Medulla oblongata (tissue), 1 donor: ENCODE measurements around the gene CCL2.
"Not testable (repeated sequence)": the region's sequence is repeated elsewhere in the genome, so short reads cannot be mapped to it uniquely, and the experiment has no call there.

Experiments used
- DNase-seq: peaks from one replicate; pipeline ENCODE4 v3.0.0-alpha.2; 2015; ENCODE audit errors: extremely low spot score

Gene CCL2

GRCh38 chr17:34254651-34255380 lies at the start of gene CCL2:
Gene CCL2, plus strand, starts transcription at chr17:34255285. Its CDS starts 65 bp downstream, at chr17:34255350.
- DNase-seq = peak; percentile 80

GRCh38 chr17:34205401-34205800 lies 49.7 kb upstream of the CCL2 start:
- no peak for DNase-seq

- no peak for DNase-seq
Measured at GRCh38 chr17:34206569-34206968, 48.5 kb upstream of the CCL2 start.

- no peak for DNase-seq
Measured at GRCh38 chr17:34207572-34207971, 47.5 kb upstream of the CCL2 start.

GRCh38 chr17:34218748-34219147 lies 36.3 kb upstream of the CCL2 start:
- DNase-seq = no peak

- DNase-seq = peak; percentile 32
Measured at GRCh38 chr17:34219405-34219804, 35.7 kb upstream of the CCL2 start.

GRCh38 chr17:34220045-34220751 lies 34.9 kb upstream of the CCL2 start:
- no peak for DNase-seq

- DNase-seq = no peak
Measured at GRCh38 chr17:34220752-34221395, 34.2 kb upstream of the CCL2 start.

GRCh38 chr17:34221411-34221810 lies 33.7 kb upstream of the CCL2 start:
- no peak for DNase-seq

- no peak for DNase-seq
Measured at GRCh38 chr17:34222722-34223497, 32.2 kb upstream of the CCL2 start.

GRCh38 chr17:34225046-34225445 lies 30.0 kb upstream of the CCL2 start:
- no peak for DNase-seq

GRCh38 chr17:34226011-34226743 lies 28.9 kb upstream of the CCL2 start:
- DNase-seq = no peak

GRCh38 chr17:34226744-34227034 lies 28.4 kb upstream of the CCL2 start:
- DNase-seq = no peak

GRCh38 chr17:34227293-34227692 lies 27.8 kb upstream of the CCL2 start:
- DNase-seq = not testable (repeated sequence)

GRCh38 chr17:34227707-34228106 lies 27.4 kb upstream of the CCL2 start:
- DNase-seq = no peak

GRCh38 chr17:34228781-34229180 lies 26.3 kb upstream of the CCL2 start:
- no peak for DNase-seq

GRCh38 chr17:34230342-34230741 lies 24.7 kb upstream of the CCL2 start:
- no peak for DNase-seq

GRCh38 chr17:34234616-34235015 lies 20.5 kb upstream of the CCL2 start:
- DNase-seq = no peak

GRCh38 chr17:34235389-34236028 lies 19.6 kb upstream of the CCL2 start:
- peak; percentile 45 for DNase-seq

GRCh38 chr17:34236281-34236892 lies 18.7 kb upstream of the CCL2 start:
- DNase-seq = no peak

- no peak for DNase-seq
Measured at GRCh38 chr17:34237458-34237857, 17.6 kb upstream of the CCL2 start.
